Mesothelial cell of epicardium (in vitro differentiated cells): Measurements from ENCODE around the gene HSPA12A. TPM values are rescaled to one million over a fixed set of nuclear protein-coding genes. Genes with fewer than 3 reads are reported as not detected.

Experiments
- DNase-seq, 2 experiments: peaks; one replicate each; pipeline ENCODE4 v3.0.0; 2021; ENCODE audit warnings: low spot score in 2 of 2; ENCODE audit not compliant: unreplicated experiment in 2 of 2
- H3K27ac Mint-ChIP-seq: 2 replicates; pipeline ENCODE4 v1.8.0; 2021; ENCODE audit warnings: mixed read lengths
- H3K27me3 Mint-ChIP-seq: 2 replicates; pipeline ENCODE4 v1.8.0; 2021; ENCODE audit warnings: low read depth, mixed read lengths
- H3K36me3 Mint-ChIP-seq: 2 replicates; pipeline ENCODE4 v1.8.0; 2021; ENCODE audit warnings: mixed read lengths
- H3K4me1 Mint-ChIP-seq: 2 replicates; pipeline ENCODE4 v1.8.0; 2021; ENCODE audit warnings: mixed read lengths
- H3K4me3 Mint-ChIP-seq: 2 replicates; pipeline ENCODE4 v1.8.0; 2021; ENCODE audit warnings: mild to moderate bottlenecking, moderate library complexity, mixed read lengths
- H3K9me3 Mint-ChIP-seq: 2 replicates; pipeline ENCODE4 v1.8.0; 2021; ENCODE audit warnings: mixed read lengths
- total RNA-seq: library from RNA; stranded (reverse); gene quantifications from 3 replicates; pipeline ENCODE4 v1.2.1, GENCODE V29; 2021
- TF ChIP-seq, protein P1 (sequence below): fragments of 200-600 bp; sonication (generic); IDR thresholded peaks from one replicate; pipeline ENCODE4 v1.5.0; 2021; ENCODE audit warnings: antibody characterized with exemption; ENCODE audit not compliant: unreplicated experiment

The HSPA12A gene
- total RNA-seq, 1 donor from 2014 or later = 11.8 TPM

DNA sequence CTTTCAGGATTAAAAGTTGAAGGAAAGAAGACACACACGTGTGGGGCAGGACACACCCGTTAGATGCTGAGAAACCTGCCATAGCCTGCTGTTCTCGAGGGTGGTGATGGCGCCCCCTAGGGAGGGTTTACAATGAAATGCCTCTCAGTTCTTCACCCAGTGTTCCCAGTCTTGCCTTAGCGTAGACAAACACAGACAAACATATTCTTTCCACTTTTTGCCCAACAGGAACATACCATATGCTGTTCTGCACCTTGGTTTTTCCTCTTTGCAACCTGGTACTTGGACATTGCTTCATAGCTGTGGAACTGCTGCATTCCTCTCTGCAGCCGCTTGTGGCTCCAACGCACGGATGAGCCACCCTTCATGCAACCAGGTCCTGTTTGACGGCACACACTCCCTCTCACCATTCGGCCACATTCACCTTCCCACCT is 23.3 kb upstream of the HSPA12A start:
- peaks cover 25% of the 10 kb centered on the region for H3K27me3 Mint-ChIP-seq
- H3K4me1 Mint-ChIP-seq = peaks cover 3% of the 10 kb centered on the region
- peaks cover 10% of the 10 kb centered on the region for H3K9me3 Mint-ChIP-seq
- TF ChIP-seq, protein P1, sequence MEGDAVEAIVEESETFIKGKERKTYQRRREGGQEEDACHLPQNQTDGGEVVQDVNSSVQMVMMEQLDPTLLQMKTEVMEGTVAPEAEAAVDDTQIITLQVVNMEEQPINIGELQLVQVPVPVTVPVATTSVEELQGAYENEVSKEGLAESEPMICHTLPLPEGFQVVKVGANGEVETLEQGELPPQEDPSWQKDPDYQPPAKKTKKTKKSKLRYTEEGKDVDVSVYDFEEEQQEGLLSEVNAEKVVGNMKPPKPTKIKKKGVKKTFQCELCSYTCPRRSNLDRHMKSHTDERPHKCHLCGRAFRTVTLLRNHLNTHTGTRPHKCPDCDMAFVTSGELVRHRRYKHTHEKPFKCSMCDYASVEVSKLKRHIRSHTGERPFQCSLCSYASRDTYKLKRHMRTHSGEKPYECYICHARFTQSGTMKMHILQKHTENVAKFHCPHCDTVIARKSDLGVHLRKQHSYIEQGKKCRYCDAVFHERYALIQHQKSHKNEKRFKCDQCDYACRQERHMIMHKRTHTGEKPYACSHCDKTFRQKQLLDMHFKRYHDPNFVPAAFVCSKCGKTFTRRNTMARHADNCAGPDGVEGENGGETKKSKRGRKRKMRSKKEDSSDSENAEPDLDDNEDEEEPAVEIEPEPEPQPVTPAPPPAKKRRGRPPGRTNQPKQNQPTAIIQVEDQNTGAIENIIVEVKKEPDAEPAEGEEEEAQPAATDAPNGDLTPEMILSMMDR = no peak
- no peak overlapping the region for H3K27ac Mint-ChIP-seq
- no peaks in the 10 kb centered on the region for H3K36me3 Mint-ChIP-seq
- no peak for DNase-seq
- no peak overlapping the region for H3K4me3 Mint-ChIP-seq

DNA sequence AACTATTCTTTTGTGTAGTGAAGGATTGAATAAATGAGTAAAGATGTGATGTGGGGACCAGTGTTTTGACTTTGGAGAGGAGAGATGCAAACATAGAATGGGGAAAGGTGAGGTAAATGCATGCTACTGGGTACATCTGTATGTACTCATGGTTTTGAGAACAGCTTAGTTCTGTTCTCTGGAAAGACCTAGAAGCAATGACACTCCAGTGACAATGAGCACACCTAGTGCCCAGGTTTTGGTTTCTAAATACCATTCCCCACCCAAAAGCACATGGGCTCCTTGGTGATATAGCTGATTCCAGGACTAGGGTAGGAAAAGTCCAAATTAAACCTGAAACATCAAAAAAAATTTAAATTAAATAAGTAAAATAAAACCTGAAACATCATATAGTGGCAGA is 22.6 kb upstream of the HSPA12A start:
- H3K36me3 Mint-ChIP-seq = no peaks in the 10 kb centered on the region
- H3K9me3 Mint-ChIP-seq = peaks cover 10% of the 10 kb centered on the region
- TF ChIP-seq, protein P1 = no peak
- DNase-seq = no peak
- H3K27ac Mint-ChIP-seq = no peak overlapping the region
- H3K4me1 Mint-ChIP-seq = peaks cover 3% of the 10 kb centered on the region
- H3K4me3 Mint-ChIP-seq = no peak overlapping the region
- H3K27me3 Mint-ChIP-seq = peaks cover 25% of the 10 kb centered on the region

GRCh38 chr10:116763440-116763839 is 21.1 kb upstream of the HSPA12A start:
- Mint-ChIP-seq H3K9me3 (peaks cover 10% of the 10 kb centered on the region), H3K4me3 (no peak overlapping the region), H3K27me3 (peaks cover 24% of the 10 kb centered on the region), H3K27ac (no peak overlapping the region), H3K36me3 (no peaks in the 10 kb centered on the region), H3K4me1 (peaks cover 3% of the 10 kb centered on the region)
- TF ChIP-seq, protein P1 = no peak
- DNase-seq = no peak

DNA sequence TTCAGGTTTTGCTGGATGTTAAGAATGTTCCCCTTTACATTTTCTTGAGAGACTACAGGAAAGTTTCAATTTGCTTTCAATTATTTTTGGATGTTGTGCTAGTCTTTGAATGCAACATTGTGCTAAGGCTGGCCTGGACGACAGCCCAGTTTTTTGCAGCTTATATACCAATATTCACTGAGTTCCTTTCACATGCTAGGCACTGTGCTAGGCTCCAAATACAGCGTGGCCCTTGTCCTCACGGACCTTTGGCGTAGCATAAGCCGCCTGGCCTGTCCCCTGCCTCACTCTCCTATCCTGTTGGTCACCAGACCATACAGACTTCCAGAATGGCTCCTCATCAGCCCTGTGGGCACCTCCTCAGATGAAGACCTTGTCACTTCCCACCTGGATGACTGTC is 19.5 kb upstream of the HSPA12A start:
- Mint-ChIP-seq H3K9me3 (peaks cover 10% of the 10 kb centered on the region), H3K4me1 (no peaks in the 10 kb centered on the region), H3K27ac (no peak overlapping the region), H3K36me3 (no peaks in the 10 kb centered on the region), H3K27me3 (peaks cover 20% of the 10 kb centered on the region), H3K4me3 (no peak overlapping the region)
- DNase-seq = no peak
- TF ChIP-seq, protein P1 = no peak

DNA sequence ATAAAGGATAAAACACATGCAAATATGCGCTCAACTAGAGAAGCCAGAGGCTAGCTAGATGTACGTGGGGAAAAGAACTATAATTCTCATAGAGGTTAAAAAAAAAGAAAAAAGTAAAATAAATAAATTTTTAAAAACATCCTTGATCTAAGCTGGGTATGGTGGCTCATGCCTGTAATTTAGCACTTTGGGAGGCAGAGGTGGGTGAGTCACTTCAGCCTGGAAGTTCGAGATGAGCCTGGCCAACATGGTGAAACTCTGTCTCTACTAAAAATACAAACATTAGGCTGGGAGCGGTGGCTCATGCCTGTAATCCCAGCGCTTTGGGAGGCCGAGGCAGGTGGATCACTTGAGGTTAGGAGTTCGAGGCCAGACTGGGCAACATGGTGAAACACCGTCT is 18.6 kb upstream of the HSPA12A start:
- Mint-ChIP-seq H3K36me3 (no peaks in the 10 kb centered on the region), H3K9me3 (peaks cover 8% of the 10 kb centered on the region), H3K4me3 (no peak overlapping the region), H3K27ac (no peak overlapping the region), H3K27me3 (peaks cover 20% of the 10 kb centered on the region), H3K4me1 (peaks cover 2% of the 10 kb centered on the region)
- no peak for DNase-seq
- TF ChIP-seq, protein P1 = no peak

GRCh38 chr10:116757246-116757645 is 14.9 kb upstream of the HSPA12A start:
- TF ChIP-seq, protein P1 = no peak
- H3K4me3 Mint-ChIP-seq = no peak overlapping the region
- peaks cover 6% of the 10 kb centered on the region for H3K27me3 Mint-ChIP-seq
- peaks cover 2% of the 10 kb centered on the region for H3K4me1 Mint-ChIP-seq
- H3K27ac Mint-ChIP-seq = no peak overlapping the region
- H3K9me3 Mint-ChIP-seq = peaks cover 4% of the 10 kb centered on the region
- no peaks in the 10 kb centered on the region for H3K36me3 Mint-ChIP-seq
- DNase-seq = no peak
